H1 (cell line): Measurements from ENCODE around the gene CCDC12. TPM values are rescaled to one million over a fixed set of nuclear protein-coding genes. Genes with fewer than 3 reads are reported as not detected.

Experiments used
- CHD2 ChIP-seq: IDR thresholded peaks from 2 replicates; pipeline ENCODE4 v1.6.1; 2012; ENCODE audit warnings: low read length, improper control_type of control experiment
- CTBP2 ChIP-seq: IDR thresholded peaks from 2 replicates; pipeline ENCODE4 v1.7.0; 2011; ENCODE audit warnings: borderline replicate concordance, mild to moderate bottlenecking, moderate library complexity, mixed read lengths, low read length; ENCODE audit not compliant: insufficient read depth, insufficient read length
- E2F6 ChIP-seq: IDR thresholded peaks from 2 replicates; pipeline ENCODE4 v1.6.1; 2012; ENCODE audit warnings: inconsistent platforms
- HDAC2 ChIP-seq, 2 experiments: fragments of 300-600 bp in 1 of 2; sonication (generic) in 1 of 2; IDR thresholded peaks; 2 replicates each; pipeline ENCODE4 v1.6.1; 2011 to 2012; ENCODE audit warnings: low read depth in 2 of 2, low read length in 2 of 2, mild to moderate bottlenecking in 2 of 2, moderate library complexity in 2 of 2, borderline replicate concordance in 1 of 2, inconsistent platforms in 1 of 2
- NANOG ChIP-seq: IDR thresholded peaks from 2 replicates; pipeline ENCODE4 v1.6.1; 2011; ENCODE audit warnings: low read length, low read depth, mild to moderate bottlenecking, inconsistent platforms; ENCODE audit not compliant: insufficient read depth, poor library complexity, severe bottlenecking
- SIRT6 ChIP-seq: IDR thresholded peaks from one replicate; pipeline ENCODE4 v1.7.1; 2012; ENCODE audit warnings: low read length, inconsistent platforms
- polyA plus RNA-seq, 7 experiments: library from polyadenylated mRNA; depleted of rRNA in 3 of 7; stranded (reverse) in 5 of 7; unstranded in 2 of 7; fragments of >200 nt in 5 of 7; fragments of 200-250 nt in 2 of 7; gene quantifications; 1 replicate in 5 of 7; 2 replicates in 1 of 7; 4 replicates in 1 of 7; pipeline versions ENCODE4 v1.2.1 to v1.2.3, GENCODE V29; 2011 to 2013; ENCODE audit warnings: missing spikeins in 2 of 7, mixed read lengths in 2 of 7
- total RNA-seq: library from RNA; stranded (reverse); fragmentation: NEBNext Ultra II Directional; extraction: Animal tissue kit (Norgen Biotek cat#: 25700); gene quantifications from 2 replicates; pipeline ENCODE4 v1.2.1, GENCODE V29; 2021

Gene CCDC12
- total and polyA plus RNA-seq, 2 of the 8 experiments (the other 6 are each of a cell fraction or from before 2014, with no cell fraction given), result 29.5 to 41.3 TPM

DNA sequence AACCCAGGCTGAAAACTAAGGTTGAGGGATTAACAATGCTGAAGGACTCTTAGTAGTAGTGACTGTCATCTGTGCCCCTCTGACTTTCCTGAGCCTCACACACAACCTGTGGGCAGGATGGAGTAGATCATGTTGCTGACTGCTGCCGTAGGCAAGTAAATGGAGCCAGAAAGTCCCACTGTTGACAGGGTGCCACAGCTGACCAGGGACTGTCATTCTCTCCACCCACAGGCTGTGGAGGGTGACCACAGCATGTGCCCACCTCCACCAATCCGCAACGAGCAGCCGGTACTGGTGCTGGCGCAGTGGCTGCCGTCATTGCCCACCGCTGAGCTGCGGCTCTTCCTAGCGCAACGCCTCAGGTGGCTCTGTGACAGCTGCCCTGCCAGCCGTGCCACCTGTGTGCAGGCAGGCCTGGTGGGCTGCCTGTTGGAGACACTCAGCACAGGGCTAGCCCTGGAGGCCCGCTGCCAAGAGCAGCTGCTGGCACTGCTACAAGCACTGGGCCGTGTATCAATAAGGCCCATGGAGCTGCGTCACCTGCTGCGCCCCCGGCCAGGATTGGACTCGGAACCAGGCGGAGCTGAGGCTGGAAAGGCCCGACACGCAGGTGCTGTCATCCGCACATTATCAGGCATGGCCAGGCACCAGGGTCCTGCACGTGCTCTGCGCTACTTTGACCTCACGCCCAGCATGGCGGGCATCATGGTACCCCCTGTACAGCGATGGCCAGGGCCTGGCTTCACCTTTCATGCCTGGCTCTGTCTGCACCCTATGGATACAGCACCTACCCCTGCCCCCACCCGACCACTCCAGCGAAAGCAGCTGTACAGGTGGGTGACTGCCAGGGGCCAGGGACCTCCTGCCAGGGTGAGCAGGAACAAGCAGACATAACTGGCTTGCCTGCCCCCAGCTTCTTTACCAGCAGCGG lies 18.5 kb upstream of the CCDC12 start (continued):
- TF ChIP-seq CHD2 (no peak), SIRT6 (no peak), HDAC2 (IDR thresholded peaks at IDR 0.05; ENCODE audit: borderline replicate concordance in 1 of 2, low read depth in 2 of 2, low read length in 2 of 2) (no peak), E2F6 (no peak), NANOG (no peak), CTBP2 (no peak)
